ENCODE data around the gene CETN3.
"Not testable (repeated sequence)": the region's sequence is repeated elsewhere in the genome, so short reads cannot be mapped to it uniquely, and the experiment has no call there.

CETN3 gene

GRCh38 chr5:90381213-90381929, 28.2 kb downstream of the CETN3 start:
- DNase-seq: no peak

- DNase-seq: no peak
These were observed 29.9 kb downstream of the CETN3 start for GRCh38 chr5:90379652-90380051.

DNA sequence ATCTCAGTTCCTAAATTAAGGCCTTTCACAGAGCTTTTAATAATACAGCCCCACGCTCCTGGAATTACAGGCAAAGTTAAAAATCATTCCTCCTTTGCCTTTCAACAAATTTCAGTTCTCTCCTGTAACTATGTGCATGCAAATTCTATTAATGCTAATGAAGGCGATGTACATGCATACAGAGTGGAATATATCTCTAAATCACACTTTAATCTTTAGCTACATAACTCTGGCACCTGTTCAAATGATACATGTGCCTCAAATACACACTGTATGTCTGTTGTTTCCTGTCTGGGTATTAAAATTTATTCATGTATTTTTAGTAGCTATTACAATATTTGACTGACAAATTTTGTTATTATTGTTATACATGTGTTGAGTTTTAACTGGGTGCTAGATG, 30.8 kb downstream of the CETN3 start:
- DNase-seq: no peak

GRCh38 chr5:90371269-90371668, 38.3 kb downstream of the CETN3 start:
- not testable (repeated sequence) for DNase-seq

- no peak for DNase-seq
These were observed 40.9 kb downstream of the CETN3 start for GRCh38 chr5:90368454-90369246.

DNA sequence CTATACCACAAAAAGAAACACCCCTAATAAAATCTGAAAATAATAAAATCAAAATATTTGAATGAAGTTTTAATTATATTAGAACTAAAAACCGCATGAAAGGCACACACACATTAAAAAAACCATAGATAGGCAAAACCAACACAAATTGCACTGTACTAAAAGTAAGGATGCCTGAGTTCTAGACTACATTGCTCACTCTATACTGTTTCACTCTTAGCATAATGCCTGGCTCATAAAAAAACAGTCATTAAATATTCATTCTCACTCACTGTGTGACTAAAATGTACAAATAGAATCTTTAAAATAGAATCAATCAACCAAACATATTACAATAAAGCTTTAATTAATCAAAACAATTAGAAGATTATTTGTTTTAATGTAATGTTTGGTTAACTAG, 41.7 kb downstream of the CETN3 start:
- DNase-seq: no peak

DNA sequence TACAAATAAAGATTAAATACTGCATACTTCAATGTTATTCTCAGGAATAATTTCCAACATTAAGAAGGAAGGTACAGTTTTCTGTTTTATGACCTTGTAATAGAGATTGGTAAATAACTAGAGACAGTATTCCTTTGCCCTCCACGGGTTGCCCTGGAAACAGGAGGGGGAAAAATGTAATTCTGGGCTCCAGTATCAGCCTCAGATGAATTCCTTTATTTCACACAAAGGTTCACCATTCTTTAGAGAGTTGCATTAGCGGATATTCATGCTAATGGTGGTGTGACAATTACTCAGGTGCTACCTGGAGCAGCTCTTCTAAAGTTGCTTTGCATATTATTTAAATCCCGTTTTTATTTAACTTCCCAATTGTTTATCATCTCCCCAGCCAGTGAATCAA, 42.6 kb downstream of the CETN3 start:
- DNase-seq: no peak

GRCh38 chr5:90365328-90365727, 44.2 kb downstream of the CETN3 start:
- DNase-seq: no peak

DNA sequence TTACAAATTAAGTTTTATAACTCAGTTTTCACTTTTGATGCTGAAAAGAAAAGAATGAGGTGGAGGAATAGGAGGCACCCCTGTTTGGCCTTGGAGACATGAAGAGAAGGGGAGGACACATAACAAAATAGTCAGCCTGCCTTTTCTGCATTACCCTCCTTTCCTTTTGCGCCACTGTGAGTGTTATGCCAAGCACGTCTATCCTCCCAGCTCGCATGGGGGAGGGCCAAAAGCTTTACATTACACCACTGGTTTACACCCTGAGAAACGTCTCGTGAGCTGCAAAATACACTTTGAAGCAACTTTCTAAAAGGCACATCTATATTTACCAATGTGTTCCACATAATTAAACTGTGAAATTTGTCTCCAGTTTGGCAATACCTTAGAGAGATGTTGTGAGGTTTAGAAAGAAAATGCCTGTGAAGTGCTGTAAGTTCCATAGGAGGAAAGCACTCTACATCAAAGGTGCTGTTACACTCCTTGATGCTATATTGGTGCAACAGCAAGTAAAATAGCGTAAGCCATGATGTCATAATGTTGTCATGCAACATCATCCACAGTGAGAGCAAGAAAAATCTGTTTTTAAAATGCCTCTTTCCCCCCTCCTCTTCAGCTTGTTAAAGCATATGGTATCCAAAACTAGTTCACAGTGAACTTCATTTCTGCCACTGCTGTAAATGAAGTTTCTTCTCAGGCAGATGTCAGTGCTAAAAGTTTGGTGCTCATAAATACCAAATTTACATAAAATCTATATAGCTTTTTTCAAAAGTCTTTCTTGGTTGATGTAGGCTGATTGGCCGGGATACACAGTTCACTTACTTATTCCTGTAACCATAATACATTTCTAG, 50.3 kb downstream of the CETN3 start:
- DNase-seq: no peak

DNA sequence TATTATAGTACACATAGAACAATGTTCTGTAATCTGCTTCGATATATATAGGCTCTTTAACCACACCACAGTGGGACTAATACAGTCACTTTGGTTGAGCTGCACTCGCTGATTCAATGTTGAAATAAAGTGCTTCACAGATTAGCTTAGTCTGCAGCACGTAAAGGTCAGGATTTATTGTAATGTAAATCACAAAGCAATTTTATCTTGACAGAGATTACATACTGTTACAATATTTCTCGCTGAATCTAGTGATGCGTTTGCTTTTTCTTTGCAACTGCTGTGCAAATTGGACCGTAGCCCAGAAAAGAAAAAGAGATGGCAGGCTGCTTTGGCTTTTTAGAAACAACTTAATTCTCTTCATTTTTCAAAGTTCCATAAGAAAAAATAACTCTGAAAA, 52.9 kb downstream of the CETN3 start:
- no peak for DNase-seq

GRCh38 chr5:90356176-90356575, 53.4 kb downstream of the CETN3 start:
- no peak for DNase-seq

- no peak for DNase-seq
These were observed 53.9 kb downstream of the CETN3 start for GRCh38 chr5:90355635-90356034.

DNA sequence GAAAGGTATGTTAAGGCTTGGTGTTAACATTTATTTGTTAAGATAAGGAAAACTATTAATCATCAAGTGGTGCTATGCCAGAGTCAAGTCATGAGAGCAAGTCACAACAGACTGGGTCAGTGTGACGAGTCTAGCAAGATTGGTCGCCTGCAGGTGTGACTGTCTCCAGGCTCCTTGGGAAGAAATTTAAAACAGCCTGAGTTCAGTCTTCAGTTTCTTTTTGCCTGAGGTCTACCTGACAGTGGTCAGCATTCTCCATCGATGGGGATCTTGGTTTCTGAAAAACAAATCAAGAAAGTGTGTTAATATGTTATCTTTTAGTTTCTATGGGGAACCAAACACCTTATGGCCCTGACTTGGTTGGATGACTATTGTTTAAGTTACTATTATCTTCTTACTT, 56.3 kb downstream of the CETN3 start:
- DNase-seq: no peak

GRCh38 chr5:90351101-90351500, 58.5 kb downstream of the CETN3 start:
- no peak for DNase-seq

DNA sequence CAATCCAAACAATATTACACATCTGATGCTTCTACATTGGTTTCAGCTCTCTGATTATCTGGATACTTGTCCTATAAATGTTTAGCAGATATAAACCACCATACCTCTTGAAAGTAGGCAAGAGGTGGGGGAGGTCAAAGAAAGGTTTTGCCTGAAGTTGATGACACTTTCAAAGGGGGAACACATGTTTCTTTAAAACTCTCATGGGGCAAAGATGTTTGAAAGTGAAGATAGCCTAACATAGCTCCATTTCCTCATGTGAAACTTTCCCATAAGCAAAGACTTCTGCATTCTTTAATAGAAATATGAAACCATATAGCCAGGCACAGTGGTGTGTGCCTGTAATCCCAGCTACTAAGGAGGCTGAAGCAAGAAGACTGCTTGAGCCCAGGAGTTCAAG, 62.1 kb downstream of the CETN3 start:
- DNase-seq: no peak

GRCh38 chr5:90345684-90346083, 63.9 kb downstream of the CETN3 start:
- DNase-seq: no peak

- no peak for DNase-seq
These were observed 64.9 kb downstream of the CETN3 start for GRCh38 chr5:90344689-90345088.

DNA sequence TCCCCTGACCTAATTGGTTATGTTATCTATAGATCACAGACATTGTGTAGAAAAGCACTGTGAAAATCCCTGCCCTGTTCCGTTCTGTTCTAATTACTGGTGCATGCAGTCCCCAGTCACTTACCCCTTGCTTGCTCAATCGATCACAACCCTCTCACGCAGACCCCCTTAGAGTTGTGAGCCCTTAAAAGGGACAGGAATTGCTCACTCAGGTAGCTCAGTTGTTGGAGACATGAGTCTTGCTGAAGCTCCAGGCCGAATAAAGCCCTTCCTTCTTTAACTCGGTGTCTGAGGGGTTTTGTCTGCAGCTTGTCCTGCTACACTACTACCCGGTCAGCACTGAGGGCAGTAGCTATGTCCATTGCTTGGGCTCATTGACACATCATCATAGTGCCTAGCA, 65.8 kb downstream of the CETN3 start:
- DNase-seq: not testable (repeated sequence)

GRCh38 chr5:90342576-90342975, 67.0 kb downstream of the CETN3 start:
- no peak for DNase-seq
